Hippocampal formation (tissue), 2 donors: ENCODE data around the gene PRKAB1.
"Not testable (repeated sequence)": the region's sequence is repeated elsewhere in the genome, so short reads cannot be mapped to it uniquely, and the experiment has no call there.

ENCODE experiments used
- DNase-seq, 2 donors: peaks; one replicate each; lab custom pipeline; 2025; lab: John Stamatoyannopoulos, UW

Gene PRKAB1

GRCh38 chr12:119684711-119685369, 16.9 kb downstream of the PRKAB1 start:
- no peak for DNase-seq

GRCh38 chr12:119685375-119685774, 17.4 kb downstream of the PRKAB1 start:
- DNase-seq, result no peak

- no peak for DNase-seq
Measured at GRCh38 chr12:119686355-119686754, 18.4 kb downstream of the PRKAB1 start.

GRCh38 chr12:119686776-119687175, 18.8 kb downstream of the PRKAB1 start:
- DNase-seq, result no peak

- no peak for DNase-seq
Measured at GRCh38 chr12:119687406-119687805, 19.5 kb downstream of the PRKAB1 start.

- no peak for DNase-seq
Measured at GRCh38 chr12:119687879-119688278, 19.9 kb downstream of the PRKAB1 start.

GRCh38 chr12:119689935-119690500, 22.1 kb downstream of the PRKAB1 start:
- no peak for DNase-seq

- no peak for DNase-seq
Measured at GRCh38 chr12:119691202-119691810, 23.4 kb downstream of the PRKAB1 start.

- DNase-seq, result no peak
Measured at GRCh38 chr12:119692410-119692809, 24.5 kb downstream of the PRKAB1 start.

- no peak for DNase-seq
Measured at GRCh38 chr12:119692997-119693396, 25.1 kb downstream of the PRKAB1 start.

- DNase-seq, result no peak
Measured at GRCh38 chr12:119693511-119693910, 25.6 kb downstream of the PRKAB1 start.

- DNase-seq, result no peak
Measured at GRCh38 chr12:119694111-119694510, 26.2 kb downstream of the PRKAB1 start.

- no peak for DNase-seq
Measured at GRCh38 chr12:119695034-119695433, 27.1 kb downstream of the PRKAB1 start.

GRCh38 chr12:119696943-119697342, 29.0 kb downstream of the PRKAB1 start:
- DNase-seq, result no peak

GRCh38 chr12:119699199-119699760, 31.3 kb downstream of the PRKAB1 start:
- DNase-seq, result no peak

- DNase-seq, result no peak
Measured at GRCh38 chr12:119700078-119700477, 32.1 kb downstream of the PRKAB1 start.

- no peak for DNase-seq
Measured at GRCh38 chr12:119704065-119704747, 36.3 kb downstream of the PRKAB1 start.

- no peak for DNase-seq
Measured at GRCh38 chr12:119705182-119705581, 37.2 kb downstream of the PRKAB1 start.

GRCh38 chr12:119706427-119706826, 38.5 kb downstream of the PRKAB1 start:
- not testable (repeated sequence) for DNase-seq

- DNase-seq, result no peak
Measured at GRCh38 chr12:119710374-119710964, 42.5 kb downstream of the PRKAB1 start.

- peak in 1 of 2 donors; percentile 39 for DNase-seq
Measured at GRCh38 chr12:119710965-119711551, 43.1 kb downstream of the PRKAB1 start.

- DNase-seq, result no peak
Measured at GRCh38 chr12:119711693-119712092, 43.8 kb downstream of the PRKAB1 start.
